ENCODE data around the gene FUBP3. TPM values are rescaled to one million over a fixed set of nuclear protein-coding genes. Genes with fewer than 3 reads are reported as not detected.

Gene FUBP3
- 10 to 100 TPM; 78.7 to 83.7 (median 81.9) TPM for polyA plus RNA-seq (ENCODE audit: insufficient read length in 3 of 3)
- long read RNA-seq, donor 1, transcript FUBP3-201 (19 exons, 3,124 nt): major isoform, 6 of 6 reads
- long read RNA-seq, donor 1, partial matches to known transcripts: 0 of 6 reads
- long read RNA-seq, donor 1, other reads (novel, unspliced or antisense): 0 of 6 reads
- long read RNA-seq, donor 2, transcript FUBP3-201 (19 exons, 3,124 nt): major isoform, 12 of 17 reads
- long read RNA-seq, donor 2, partial matches to known transcripts: 0 of 17 reads
- long read RNA-seq, donor 2, other reads (novel, unspliced or antisense): 0 of 17 reads
- long read RNA-seq, donor 3, partial matches to known transcripts: 0 of 10 reads
- long read RNA-seq, donor 3, other reads (novel, unspliced or antisense): 5 of 10 reads
- long read RNA-seq, donor 4, transcript FUBP3-201 (19 exons, 3,124 nt): major isoform, 12 of 18 reads
- long read RNA-seq, donor 4, partial matches to known transcripts: 0 of 18 reads
- long read RNA-seq, donor 4, other reads (novel, unspliced or antisense): 0 of 18 reads
- long read RNA-seq, donor 5, partial matches to known transcripts: 0 of 4 reads
- long read RNA-seq, donor 5, other reads (novel, unspliced or antisense): 0 of 4 reads
- long read RNA-seq, donor 6, transcript FUBP3-201 (19 exons, 3,124 nt): major isoform, 9 of 13 reads
- long read RNA-seq, donor 6, partial matches to known transcripts: 0 of 13 reads
- long read RNA-seq, donor 6, other reads (novel, unspliced or antisense): 0 of 13 reads
- long read RNA-seq, donor 7, transcript FUBP3-201 (19 exons, 3,124 nt): major isoform, 11 of 21 reads
- long read RNA-seq, donor 7, partial matches to known transcripts: 9 of 21 reads
- long read RNA-seq, donor 7, other reads (novel, unspliced or antisense): 0 of 21 reads
- long read RNA-seq, donor 8, partial matches to known transcripts: 0 of 2 reads
- long read RNA-seq, donor 8, other reads (novel, unspliced or antisense): 0 of 2 reads
- long read RNA-seq, donor 9, transcript FUBP3-201 (19 exons, 3,124 nt): major isoform, 5 of 6 reads
- long read RNA-seq, donor 9, partial matches to known transcripts: 0 of 6 reads
- long read RNA-seq, donor 9, other reads (novel, unspliced or antisense): 0 of 6 reads
- long read RNA-seq, donor 10, partial matches to known transcripts: 16 of 22 reads
- long read RNA-seq, donor 10, other reads (novel, unspliced or antisense): 0 of 22 reads
- long read RNA-seq, donor 11, transcript FUBP3-201 (19 exons, 3,124 nt): major isoform, 6 of 9 reads
- long read RNA-seq, donor 11, partial matches to known transcripts: 0 of 9 reads
- long read RNA-seq, donor 11, other reads (novel, unspliced or antisense): 0 of 9 reads
- long read RNA-seq, donor 12, partial matches to known transcripts: 0 of 6 reads
- long read RNA-seq, donor 12, other reads (novel, unspliced or antisense): 0 of 6 reads
- long read RNA-seq, donor 13, partial matches to known transcripts: 11 of 13 reads
- long read RNA-seq, donor 13, other reads (novel, unspliced or antisense): 0 of 13 reads
- long read RNA-seq, donor 14: 0 reads
- long read RNA-seq, donor 15, transcript FUBP3-201 (19 exons, 3,124 nt): major isoform, 9 of 30 reads
- long read RNA-seq, donor 15, partial matches to known transcripts: 20 of 30 reads
- long read RNA-seq, donor 15, other reads (novel, unspliced or antisense): 0 of 30 reads
- long read RNA-seq, donor 16, transcript FUBP3-201 (19 exons, 3,124 nt): major isoform, 14 of 17 reads
- long read RNA-seq, donor 16, partial matches to known transcripts: 0 of 17 reads
- long read RNA-seq, donor 16, other reads (novel, unspliced or antisense): 0 of 17 reads

- DNase-seq: peak; percentile 92
Observed at GRCh38 chr9:130578865-130579737, at the start of gene FUBP3. Gene FUBP3 (plus strand): TSS chr9:130579577. CDS start chr9:130579681, 104 bp downstream.

- DNase-seq: no peak
Observed at GRCh38 chr9:130530938-130531337, 48.4 kb upstream of the FUBP3 start.

GRCh38 chr9:130531670-130532069, 47.7 kb upstream of the FUBP3 start:
- no peak for DNase-seq

- DNase-seq: no peak
Observed at GRCh38 chr9:130532426-130533080, 46.8 kb upstream of the FUBP3 start.

GRCh38 chr9:130535818-130536521, 43.4 kb upstream of the FUBP3 start:
- DNase-seq: peak; percentile 31

GRCh38 chr9:130536701-130537107, 42.7 kb upstream of the FUBP3 start:
- DNase-seq: no peak

GRCh38 chr9:130537346-130538050, 41.9 kb upstream of the FUBP3 start:
- no peak for DNase-seq

- no peak for DNase-seq
Observed at GRCh38 chr9:130539420-130540223, 39.8 kb upstream of the FUBP3 start.

- no peak for DNase-seq
Observed at GRCh38 chr9:130541533-130541932, 37.8 kb upstream of the FUBP3 start.

GRCh38 chr9:130542038-130542437, 37.3 kb upstream of the FUBP3 start:
- DNase-seq: no peak

- no peak for DNase-seq
Observed at GRCh38 chr9:130542457-130543228, 36.7 kb upstream of the FUBP3 start.

- DNase-seq: no peak
Observed at GRCh38 chr9:130543368-130543767, 36.0 kb upstream of the FUBP3 start.

- no peak for DNase-seq
Observed at GRCh38 chr9:130543859-130544258, 35.5 kb upstream of the FUBP3 start.

GRCh38 chr9:130544364-130544763, 35.0 kb upstream of the FUBP3 start:
- DNase-seq: no peak

- DNase-seq: no peak
Observed at GRCh38 chr9:130548103-130548502, 31.3 kb upstream of the FUBP3 start.

- DNase-seq: no peak
Observed at GRCh38 chr9:130549093-130549735, 30.2 kb upstream of the FUBP3 start.
